HepG2 (cell line): ENCODE results near the gene TTC23L. TPM values are rescaled to one million over a fixed set of nuclear protein-coding genes. Genes with fewer than 3 reads are reported as not detected.
A peak's percentile ranks its signal among the peaks of the same experiment; 100 is the strongest.

Experiments
- CBX1 ChIP-seq: IDR thresholded peaks from one replicate; pipeline ENCODE4 v1.6.1; 2016; ENCODE audit warnings: antibody characterized with exemption, low read depth
- EED ChIP-seq: sonication (generic); formaldehyde crosslinking; IDR thresholded peaks from 2 replicates; pipeline ENCODE4 v1.5.0; 2020; ENCODE audit warnings: mild to moderate bottlenecking, missing genetic modification reagents
- GMEB1 ChIP-seq: sonication (generic); formaldehyde crosslinking; IDR thresholded peaks from 2 replicates; pipeline ENCODE4 v1.5.1; 2020; ENCODE audit warnings: missing genetic modification reagents, mild to moderate bottlenecking, borderline replicate concordance
- IRF2 ChIP-seq: IDR thresholded peaks from 2 replicates; pipeline ENCODE4 v1.6.1; 2018; ENCODE audit warnings: missing genetic modification reagents, missing compliant biosample characterization
- PATZ1 ChIP-seq: sonication (generic); formaldehyde crosslinking; IDR thresholded peaks from 2 replicates; pipeline ENCODE4 v1.4.0; 2020; ENCODE audit warnings: missing genetic modification reagents
- SAP130 ChIP-seq: IDR thresholded peaks from 2 replicates; pipeline ENCODE4 v1.6.1; 2016; ENCODE audit warnings: low read depth
- SNRNP70 ChIP-seq: fragments of 200-400 bp; formaldehyde crosslinking; IDR thresholded peaks from 2 replicates; pipeline ENCODE4 v1.6.1; 2017; ENCODE audit warnings: mild to moderate bottlenecking, low read depth, low read length, moderate library complexity
- TFAP4 ChIP-seq: sonication (generic); IDR thresholded peaks from 2 replicates; pipeline ENCODE4 v1.6.1; 2016; ENCODE audit warnings: low read depth, borderline replicate concordance
- YEATS4 ChIP-seq: sonication (generic); formaldehyde crosslinking; IDR thresholded peaks from 2 replicates; pipeline ENCODE4 v1.4.0; 2020; ENCODE audit warnings: missing genetic modification reagents, borderline replicate concordance
- ZBTB8A ChIP-seq: sonication (generic); formaldehyde crosslinking; IDR thresholded peaks from 2 replicates; pipeline ENCODE4 v1.4.0; 2020; ENCODE audit warnings: mild to moderate bottlenecking, low read depth, missing genetic modification reagents, borderline replicate concordance
- ZGPAT ChIP-seq: IDR thresholded peaks from 2 replicates; pipeline ENCODE4 v1.6.1; 2016; ENCODE audit warnings: mild to moderate bottlenecking
- ZNF30 ChIP-seq: sonication (generic); formaldehyde crosslinking; IDR thresholded peaks from 2 replicates; pipeline ENCODE4 v1.5.0; 2020; ENCODE audit warnings: mild to moderate bottlenecking, missing genetic modification reagents
- ZNF567 ChIP-seq: sonication (generic); formaldehyde crosslinking; IDR thresholded peaks from 2 replicates; pipeline ENCODE4 v1.8.1; 2023; ENCODE audit warnings: mild to moderate bottlenecking, missing genetic modification reagents, borderline replicate concordance
- ZSCAN20 ChIP-seq: sonication (generic); formaldehyde crosslinking; IDR thresholded peaks from 2 replicates; pipeline ENCODE4 v1.4.0; 2020; ENCODE audit warnings: missing genetic modification reagents, mild to moderate bottlenecking, borderline replicate concordance
- polyA plus RNA-seq, 8 experiments: library from polyadenylated mRNA; depleted of rRNA in 3 of 8; stranded (reverse) in 7 of 8; unstranded in 1 of 8; fragments of >200 nt; fragmentation: Illumina TruSeq in 4 of 8; extraction: Trizol in 4 of 8; gene quantifications; 2 replicates each; pipeline versions ENCODE4 v1.2.1 to v1.2.3, GENCODE V29; 2011 to 2016; ENCODE audit warnings: low read depth in 4 of 8, missing spikeins in 1 of 8, mixed read lengths in 1 of 8; ENCODE audit not compliant: insufficient read depth in 1 of 8
- total RNA-seq, 5 experiments: library from RNA; depleted of rRNA; stranded (reverse); fragments of >200 nt; fragmentation: Illumina TruSeq; extraction: Trizol; gene quantifications; 2 replicates each; pipeline ENCODE4 v1.2.3, GENCODE V29; 2016; ENCODE audit warnings: low read depth in 1 of 5
- TF ChIP-seq, protein P1 (sequence below): sonication (generic); formaldehyde crosslinking; IDR thresholded peaks from 2 replicates; pipeline ENCODE4; 2020; ENCODE audit warnings: missing genetic modification reagents, mild to moderate bottlenecking, borderline replicate concordance

TTC23L gene
- total and polyA plus RNA-seq, 2 of the 13 experiments (the other 11 are each of a cell fraction or from before 2014, with no cell fraction given) = 0.37 to 1.4 TPM

GRCh38 chr5:34929720-34930461 is 90.9 kb downstream of the TTC23L start (continued):
- TF ChIP-seq TFAP4 (no peak), PATZ1 (no peak), ZBTB8A (no peak), ZNF567 (CRISPR knock-in tag) (no peak), CBX1 (no peak), GMEB1 (peak; percentile 45; the same call in 1 of the 2 replicates), EED (CRISPR knock-in tag) (0 out of 2 replicates have a peak, but pooled peaks have one; percentile 27), ZGPAT (CRISPR knock-in tag) (peak; percentile 36; the same call in 1 of the 2 replicates), SNRNP70 (no peak), IRF2 (CRISPR knock-in tag) (no peak), YEATS4 (0 out of 2 replicates have a peak, but pooled peaks have one; percentile 21), ZSCAN20 (CRISPR knock-in tag) (no peak; the same call in 1 of the 2 replicates), SAP130 (CRISPR knock-in tag) (peak; percentile 61), ZNF30 (CRISPR knock-in tag) (no peak)
- TF ChIP-seq, protein P1, sequence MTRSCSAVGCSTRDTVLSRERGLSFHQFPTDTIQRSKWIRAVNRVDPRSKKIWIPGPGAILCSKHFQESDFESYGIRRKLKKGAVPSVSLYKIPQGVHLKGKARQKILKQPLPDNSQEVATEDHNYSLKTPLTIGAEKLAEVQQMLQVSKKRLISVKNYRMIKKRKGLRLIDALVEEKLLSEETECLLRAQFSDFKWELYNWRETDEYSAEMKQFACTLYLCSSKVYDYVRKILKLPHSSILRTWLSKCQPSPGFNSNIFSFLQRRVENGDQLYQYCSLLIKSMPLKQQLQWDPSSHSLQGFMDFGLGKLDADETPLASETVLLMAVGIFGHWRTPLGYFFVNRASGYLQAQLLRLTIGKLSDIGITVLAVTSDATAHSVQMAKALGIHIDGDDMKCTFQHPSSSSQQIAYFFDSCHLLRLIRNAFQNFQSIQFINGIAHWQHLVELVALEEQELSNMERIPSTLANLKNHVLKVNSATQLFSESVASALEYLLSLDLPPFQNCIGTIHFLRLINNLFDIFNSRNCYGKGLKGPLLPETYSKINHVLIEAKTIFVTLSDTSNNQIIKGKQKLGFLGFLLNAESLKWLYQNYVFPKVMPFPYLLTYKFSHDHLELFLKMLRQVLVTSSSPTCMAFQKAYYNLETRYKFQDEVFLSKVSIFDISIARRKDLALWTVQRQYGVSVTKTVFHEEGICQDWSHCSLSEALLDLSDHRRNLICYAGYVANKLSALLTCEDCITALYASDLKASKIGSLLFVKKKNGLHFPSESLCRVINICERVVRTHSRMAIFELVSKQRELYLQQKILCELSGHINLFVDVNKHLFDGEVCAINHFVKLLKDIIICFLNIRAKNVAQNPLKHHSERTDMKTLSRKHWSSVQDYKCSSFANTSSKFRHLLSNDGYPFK (CRISPR knock-in tag) = no peak
